ENCODE results near the gene E2F1. TPM values are rescaled to one million over a fixed set of nuclear protein-coding genes. Genes with fewer than 3 reads are reported as not detected.

The E2F1 gene
- total RNA-seq, result 6.3 and 7.6 TPM in 2 replicates

DNA sequence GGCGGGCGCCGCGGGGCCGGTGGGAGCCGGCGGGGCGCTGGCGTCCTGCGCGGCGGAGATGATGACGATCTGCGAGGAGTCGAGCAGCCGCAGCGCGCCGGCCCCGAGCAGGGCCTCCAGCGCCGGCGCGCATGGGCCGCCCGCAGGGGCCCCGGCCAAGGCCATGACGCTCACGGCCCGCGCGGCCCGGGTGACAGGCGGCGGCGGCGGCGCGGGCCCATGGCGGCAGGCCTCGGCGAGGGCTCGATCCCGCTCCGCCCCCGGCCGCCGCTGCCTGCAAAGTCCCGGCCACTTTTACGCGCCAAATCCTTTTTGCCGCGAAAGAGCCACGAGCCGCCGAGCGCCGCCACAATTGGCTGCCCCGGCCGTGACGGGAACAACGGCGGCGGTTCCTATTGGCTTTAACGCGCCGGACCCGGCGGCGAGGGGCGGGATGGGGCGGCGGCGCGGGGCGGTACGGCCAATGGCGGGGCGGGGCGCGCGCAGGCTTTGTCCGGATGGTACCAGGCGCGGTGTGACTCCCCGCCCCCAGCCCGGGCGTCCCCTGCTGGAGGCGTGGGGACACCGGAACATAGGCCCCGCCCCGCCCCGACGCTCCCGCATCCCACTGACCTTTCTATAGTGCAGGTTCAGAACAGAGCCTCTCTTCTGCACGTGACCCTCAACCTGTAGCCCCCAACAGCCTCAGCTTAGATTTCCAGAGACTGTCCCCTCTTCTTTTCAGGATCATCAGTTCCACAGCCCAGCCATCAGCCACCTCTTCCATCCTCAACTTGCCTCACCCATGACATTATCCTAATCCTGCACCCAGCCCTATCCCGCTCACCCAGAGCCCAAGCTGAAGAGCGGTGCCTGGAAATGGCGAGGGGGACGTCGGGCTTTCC lies at the start of gene E2F1:
Gene E2F1 (minus strand): TSS at position 286 of the 884 bp plus-strand sequence. CDS start 121 bp downstream, at position 165.
- DNase-seq (ENCODE audit: low read depth in 2 of 2), result peak; percentile 69 to 95

GRCh38 chr20:33733654-33734576 lies 47.7 kb upstream of the E2F1 start:
- peak; percentile 45 to 48 for DNase-seq (ENCODE audit: low read depth in 2 of 2)

GRCh38 chr20:33732166-33732970 lies 46.2 kb upstream of the E2F1 start:
- peak; percentile 18 to 87 for DNase-seq (ENCODE audit: low read depth in 2 of 2)

- peak; percentile 55 to 84 for DNase-seq (ENCODE audit: low read depth in 2 of 2)
Measured at GRCh38 chr20:33731693-33732165, 45.5 kb upstream of the E2F1 start, which contains the start of gene ZNF341. Gene ZNF341, plus strand, starts transcription at chr20:33731996. Its CDS starts 26 bp downstream, at chr20:33732022.

- DNase-seq (ENCODE audit: low read depth in 2 of 2), result no peak
Measured at GRCh38 chr20:33730946-33731692, 44.9 kb upstream of the E2F1 start.

- DNase-seq (ENCODE audit: low read depth in 2 of 2), result no peak
Measured at GRCh38 chr20:33729101-33729500, 42.9 kb upstream of the E2F1 start.

DNA sequence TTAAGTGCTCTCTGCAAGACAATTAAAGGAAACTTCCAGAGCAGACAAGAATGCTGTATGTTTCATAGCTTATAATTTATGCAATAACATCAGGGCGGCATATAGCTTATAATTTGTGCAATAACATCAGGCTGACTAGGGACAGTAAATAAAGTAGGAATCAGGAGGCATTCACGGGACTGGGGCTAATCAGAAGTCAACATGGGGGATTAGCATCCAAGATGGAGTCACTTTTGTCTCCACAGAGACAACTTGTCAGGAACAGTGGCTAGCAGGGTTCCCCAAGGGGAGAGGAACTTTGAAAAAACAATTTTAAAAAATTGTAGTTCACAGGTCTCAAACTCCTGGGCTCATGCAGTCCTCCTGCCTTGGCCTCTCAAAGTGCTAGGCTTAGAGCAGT lies 42.3 kb upstream of the E2F1 start:
- no peak for DNase-seq (ENCODE audit: low read depth in 2 of 2)

GRCh38 chr20:33727806-33728205 lies 41.6 kb upstream of the E2F1 start:
- DNase-seq (ENCODE audit: low read depth in 2 of 2), result no peak

- no peak for DNase-seq (ENCODE audit: low read depth in 2 of 2)
Measured at GRCh38 chr20:33727115-33727479, 40.9 kb upstream of the E2F1 start.

- DNase-seq (ENCODE audit: low read depth in 2 of 2), result no peak
Measured at GRCh38 chr20:33725607-33726264, 39.6 kb upstream of the E2F1 start.

DNA sequence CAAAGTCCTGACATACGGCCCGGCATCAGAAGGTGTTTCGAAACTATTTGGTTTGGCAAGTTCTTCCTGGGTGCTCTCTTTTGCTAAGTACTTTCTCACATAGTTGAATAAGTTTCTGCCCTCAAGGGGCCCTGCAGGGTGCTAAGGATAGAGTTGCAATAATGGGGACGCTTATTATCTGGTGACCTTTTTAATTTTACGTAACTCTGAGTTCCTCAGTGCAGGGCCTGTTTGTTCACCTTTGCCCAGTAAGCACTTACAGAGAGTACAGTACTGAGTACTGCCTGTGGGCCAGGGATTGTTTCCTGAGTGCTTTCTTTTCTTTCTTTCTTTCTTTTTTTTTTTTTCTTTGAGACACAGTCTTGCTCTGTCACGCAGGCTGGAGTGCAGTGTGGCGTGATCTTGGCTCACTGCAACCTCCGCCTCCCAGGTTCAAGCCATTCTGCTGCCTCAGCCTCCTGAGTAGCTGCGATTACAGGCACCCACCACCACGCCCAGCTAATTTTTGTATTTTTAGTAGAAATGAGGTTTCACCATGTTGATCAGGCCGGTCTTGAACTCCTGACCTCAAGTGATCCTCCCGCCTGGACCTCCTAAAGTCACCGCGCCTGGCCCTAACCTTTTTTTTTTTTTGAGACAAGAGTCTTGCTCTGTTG lies 38.4 kb upstream of the E2F1 start:
- DNase-seq (ENCODE audit: low read depth in 2 of 2), result no peak

DNA sequence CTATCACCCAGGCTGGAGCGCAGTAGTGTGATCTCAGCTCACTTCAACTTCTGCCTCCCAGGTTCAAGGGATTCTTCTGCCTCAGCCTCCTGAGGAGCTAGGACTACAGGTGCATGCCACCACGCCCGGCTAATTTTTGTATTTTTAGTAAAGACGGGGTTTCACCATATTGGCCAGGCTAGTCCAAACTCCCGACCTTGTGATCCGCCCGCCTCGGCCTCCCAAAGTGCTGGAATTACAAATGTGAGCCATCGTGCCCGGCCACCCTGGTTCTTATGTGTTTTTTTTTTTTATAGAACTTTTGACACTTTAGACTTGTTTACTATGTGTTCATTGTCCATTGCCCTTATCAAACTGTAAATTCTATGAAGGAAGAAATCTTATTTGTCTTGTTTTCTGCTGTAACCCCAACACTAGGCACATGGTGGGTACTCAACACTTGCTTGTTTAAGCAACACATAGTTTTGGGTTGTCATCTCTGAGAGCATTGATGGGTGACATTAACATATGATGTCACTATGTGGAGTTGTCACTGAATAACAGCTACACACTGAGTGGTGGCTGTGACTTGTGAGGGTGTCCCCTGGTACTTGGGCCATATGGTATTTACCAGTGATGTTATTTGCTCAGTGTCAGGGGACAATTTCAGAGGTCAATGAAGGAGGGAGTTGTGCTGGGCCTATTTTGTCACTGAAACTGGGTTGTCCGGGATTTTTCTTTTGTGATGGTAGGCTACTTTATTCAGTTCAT lies 35.4 kb upstream of the E2F1 start:
- no peak for DNase-seq (ENCODE audit: low read depth in 2 of 2)

DNA sequence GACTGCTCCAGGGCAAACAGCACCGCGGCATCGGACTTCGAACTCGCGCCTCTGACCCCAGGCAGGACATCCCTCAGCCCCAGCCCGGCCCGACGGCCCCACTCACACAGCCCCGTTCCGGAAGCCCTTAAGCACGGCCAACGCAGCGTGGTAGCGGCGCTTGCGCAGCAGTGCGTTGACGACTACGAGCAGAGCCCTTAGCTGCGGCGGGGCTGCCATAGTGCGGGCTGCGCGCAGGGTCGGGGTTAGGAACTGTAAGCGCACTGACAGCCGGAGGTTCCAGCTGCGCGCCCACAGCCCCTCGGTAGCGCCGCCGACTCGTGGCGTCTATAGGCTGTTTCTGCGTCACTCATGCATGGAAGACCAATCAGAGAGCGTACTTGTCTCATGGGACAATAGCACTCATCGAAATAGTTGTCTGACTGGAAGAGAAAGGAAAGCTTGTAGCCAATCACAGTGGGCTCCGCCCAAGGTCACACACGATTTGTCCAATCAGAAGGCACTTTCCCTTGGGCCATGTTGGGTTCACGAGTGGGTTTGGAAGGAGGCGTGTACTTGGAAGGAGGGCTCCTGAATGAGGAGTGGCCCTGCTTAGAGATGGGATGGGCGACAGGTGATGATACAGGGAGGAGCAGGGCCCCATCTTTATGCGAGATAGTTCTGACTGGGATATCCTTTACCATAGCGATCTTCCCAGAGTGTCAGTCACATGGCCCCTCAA lies 34.0 kb upstream of the E2F1 start, which contains the start of gene PXMP4:
Gene PXMP4 (minus strand): TSS at position 322 of the 721 bp plus-strand sequence. CDS start 103 bp downstream, at position 219.
- DNase-seq (ENCODE audit: low read depth in 2 of 2), result peak; percentile 98

DNA sequence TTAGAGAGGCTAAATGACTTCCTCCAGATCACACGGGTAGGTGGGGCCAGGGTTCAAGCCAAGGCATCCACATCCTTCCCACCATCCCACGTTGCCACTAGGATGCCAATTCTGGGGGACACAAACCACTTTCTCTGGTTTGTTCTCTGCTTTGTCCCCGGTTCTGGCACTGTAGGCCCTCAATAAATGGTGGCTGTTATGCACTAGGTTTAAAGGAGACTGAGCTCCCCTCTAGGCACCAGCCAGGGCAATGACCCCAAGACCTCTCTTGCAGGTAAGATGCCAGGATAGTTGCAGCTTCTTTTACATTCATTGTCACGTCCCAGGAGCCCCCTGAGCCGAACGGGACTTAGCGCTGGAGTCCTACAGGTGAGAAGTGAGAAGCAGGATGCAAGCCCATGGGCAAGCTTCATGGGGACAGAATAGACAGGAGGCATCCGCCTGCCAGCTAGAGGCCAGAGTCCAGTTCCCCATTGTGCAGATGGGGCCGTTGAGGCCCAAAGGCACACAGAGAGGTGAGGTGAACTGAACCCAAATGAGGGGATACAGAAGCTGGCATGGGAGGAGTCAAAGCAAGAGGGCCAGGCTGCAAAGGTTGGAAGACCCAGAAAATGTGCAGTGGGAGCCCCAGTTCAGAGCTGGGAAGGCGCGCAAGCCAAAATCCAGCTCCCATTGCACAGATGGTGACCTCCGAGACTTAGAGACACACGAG lies 33.2 kb upstream of the E2F1 start:
- no peak for DNase-seq (ENCODE audit: low read depth in 2 of 2)

DNA sequence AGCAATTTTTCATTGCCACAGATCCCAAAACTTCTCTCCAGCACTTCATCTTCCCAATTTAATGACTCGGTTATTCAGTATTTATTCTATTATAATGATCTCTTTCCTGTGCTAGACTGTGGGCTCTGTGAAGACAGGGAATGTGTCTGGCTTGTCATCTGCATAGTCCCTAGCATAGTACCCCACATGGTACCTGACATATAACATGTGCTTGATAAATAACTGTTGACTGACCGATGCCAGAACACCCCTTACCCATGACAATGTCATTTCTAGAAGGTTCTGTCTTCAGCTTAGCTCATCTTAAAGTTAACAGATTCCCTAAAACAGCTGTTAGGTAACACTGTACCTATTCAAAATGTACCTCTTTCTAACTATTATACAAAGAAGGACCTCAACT lies 30.3 kb upstream of the E2F1 start:
- no peak for DNase-seq (ENCODE audit: low read depth in 2 of 2)

GRCh38 chr20:33713865-33714367 lies 27.7 kb upstream of the E2F1 start:
- DNase-seq (ENCODE audit: low read depth in 2 of 2), result no peak

GRCh38 chr20:33711446-33711738 lies 25.2 kb upstream of the E2F1 start:
- no peak for DNase-seq (ENCODE audit: low read depth in 2 of 2)
